Kidney epithelial cell (primary cell): ENCODE results near the gene TMEM182. TPM values are rescaled to one million over a fixed set of nuclear protein-coding genes. Genes with fewer than 3 reads are reported as not detected.

Experiments
- DNase-seq: peaks from one replicate; pipeline ENCODE4 v3.0.0-alpha.2; 2010; ENCODE audit warnings: low read depth
- H3K27me3 ChIP-seq: 2 replicates; pipeline ENCODE4 v1.6.0; 2011; ENCODE audit warnings: low read length; ENCODE audit not compliant: control insufficient read depth, insufficient read depth
- H3K36me3 ChIP-seq: 2 replicates; pipeline ENCODE4 v1.5.1; 2011; ENCODE audit warnings: low read length; ENCODE audit not compliant: control insufficient read depth, insufficient read depth
- H3K4me3 ChIP-seq: 2 replicates; pipeline ENCODE4 v1.5.1; 2011; ENCODE audit warnings: low read depth, mild to moderate bottlenecking, control low read depth, low read length
- total RNA-seq: library from RNA; depleted of rRNA; stranded (reverse); fragments of >200 nt; gene quantifications from 2 replicates; pipeline ENCODE4 v1.2.3, GENCODE V29; 2015
- TF ChIP-seq, protein P1 (sequence below): IDR thresholded peaks from 2 replicates; pipeline ENCODE4 v1.5.1; 2011; ENCODE audit warnings: mild to moderate bottlenecking, moderate library complexity, low read length, control low read depth, inconsistent platforms; ENCODE audit not compliant: insufficient read depth, poor library complexity, severe bottlenecking

TMEM182 gene
- total RNA-seq, 1 donor from 2014 or later, result 5.9 TPM

DNA sequence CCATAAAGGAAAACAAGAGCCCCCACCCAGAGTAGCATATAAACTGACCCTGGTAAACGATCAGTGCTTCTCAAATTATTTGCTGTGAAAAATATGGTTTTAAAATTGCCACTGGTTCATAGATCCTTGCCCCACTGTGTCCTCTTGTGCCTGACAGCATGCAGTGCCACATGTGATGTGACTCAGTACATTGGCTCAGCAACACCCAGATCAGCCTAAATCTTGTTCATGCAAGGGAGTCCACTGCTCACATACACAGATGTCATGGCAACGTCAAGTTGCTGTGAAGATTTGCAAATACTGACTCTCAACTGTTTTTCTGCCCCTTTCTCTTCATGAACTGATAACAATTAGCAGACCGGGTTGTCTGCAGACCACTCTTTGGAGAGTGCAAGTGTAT, 91.0 kb downstream of the TMEM182 start:
- TF ChIP-seq, protein P1, sequence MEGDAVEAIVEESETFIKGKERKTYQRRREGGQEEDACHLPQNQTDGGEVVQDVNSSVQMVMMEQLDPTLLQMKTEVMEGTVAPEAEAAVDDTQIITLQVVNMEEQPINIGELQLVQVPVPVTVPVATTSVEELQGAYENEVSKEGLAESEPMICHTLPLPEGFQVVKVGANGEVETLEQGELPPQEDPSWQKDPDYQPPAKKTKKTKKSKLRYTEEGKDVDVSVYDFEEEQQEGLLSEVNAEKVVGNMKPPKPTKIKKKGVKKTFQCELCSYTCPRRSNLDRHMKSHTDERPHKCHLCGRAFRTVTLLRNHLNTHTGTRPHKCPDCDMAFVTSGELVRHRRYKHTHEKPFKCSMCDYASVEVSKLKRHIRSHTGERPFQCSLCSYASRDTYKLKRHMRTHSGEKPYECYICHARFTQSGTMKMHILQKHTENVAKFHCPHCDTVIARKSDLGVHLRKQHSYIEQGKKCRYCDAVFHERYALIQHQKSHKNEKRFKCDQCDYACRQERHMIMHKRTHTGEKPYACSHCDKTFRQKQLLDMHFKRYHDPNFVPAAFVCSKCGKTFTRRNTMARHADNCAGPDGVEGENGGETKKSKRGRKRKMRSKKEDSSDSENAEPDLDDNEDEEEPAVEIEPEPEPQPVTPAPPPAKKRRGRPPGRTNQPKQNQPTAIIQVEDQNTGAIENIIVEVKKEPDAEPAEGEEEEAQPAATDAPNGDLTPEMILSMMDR, result no peak
- DNase-seq, result no peak
- no peak overlapping the region for H3K4me3 ChIP-seq
- no peaks in the 10 kb centered on the region for H3K27me3 ChIP-seq
- no peaks in the 10 kb centered on the region for H3K36me3 ChIP-seq

Other genes with a start within 250 kb of the TMEM182 start
- gene SLC9A2, start 142.5 kb upstream of the TMEM182 start, total RNA-seq, result 3.4 and 4.9 TPM in 2 replicates